Transverse colon (tissue), 4 donors: ENCODE measurements around the gene YTHDC1.

ENCODE experiments used
- CTCF ChIP-seq, 5 experiments: fragments of 200-600 bp in 3 of 5; fragments of 450-650 bp in 2 of 5; sonication (generic) in 3 of 5; IDR thresholded peaks; 1 replicate in 2 of 5; 2 replicates in 3 of 5; pipeline ENCODE4 v1.5.1; 2016 to 2017; ENCODE audit warnings: antibody characterized with exemption in 5 of 5, inconsistent platforms in 3 of 5, mild to moderate bottlenecking in 2 of 5, moderate library complexity in 1 of 5
- POLR2A ChIP-seq: fragments of 450-650 bp; IDR thresholded peaks from one replicate; pipeline ENCODE4 v1.6.1; 2016; ENCODE audit warnings: antibody characterized with exemption, mild to moderate bottlenecking, moderate library complexity
- POLR2AphosphoS5 ChIP-seq, 3 donors: sonication (generic); formaldehyde crosslinking; IDR thresholded peaks; one replicate each; pipeline ENCODE4 v1.6.1; 2016; ENCODE audit warnings: antibody characterized with exemption in 3 of 3

GRCh38 chr4:68291256-68291655 is 58.6 kb downstream of the YTHDC1 start:
- TF ChIP-seq CTCF (IDR thresholded peaks at IDR 0.05) = no peak
- no peak for TF ChIP-seq POLR2AphosphoS5 (IDR thresholded peaks at IDR 0.05)
- TF ChIP-seq POLR2A = no peak
